ENCODE data around the gene NECTIN4.

NECTIN4 gene

DNA sequence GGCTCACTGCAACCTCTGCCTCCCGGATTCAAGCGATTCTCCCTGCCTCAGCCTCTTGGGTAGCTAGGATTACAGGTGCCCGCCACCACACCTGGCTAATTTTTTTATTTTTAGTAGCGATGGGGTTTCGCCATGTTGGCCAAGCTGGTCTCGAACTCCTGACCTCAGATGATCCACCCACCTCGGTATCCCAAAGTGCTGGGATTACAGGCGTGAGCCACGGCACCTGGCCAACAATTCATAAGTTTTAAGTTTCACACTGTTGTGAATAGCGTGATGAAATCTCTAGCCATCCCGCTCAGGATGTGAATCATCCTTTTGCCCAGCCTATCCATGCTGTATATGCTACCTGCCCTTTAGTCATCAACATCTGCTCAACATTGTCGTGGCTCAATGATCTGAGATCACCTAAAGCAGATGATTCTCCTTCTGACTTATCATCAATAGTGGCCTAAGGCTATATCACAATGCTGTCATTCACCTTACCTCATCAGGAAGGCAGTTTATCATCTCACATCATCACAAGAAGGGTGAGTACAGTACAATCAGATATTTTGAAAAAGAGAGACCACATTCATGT, 25.9 kb upstream of the NECTIN4 start:
- DNase-seq, result peak; percentile 93
- TF ChIP-seq, protein P1, sequence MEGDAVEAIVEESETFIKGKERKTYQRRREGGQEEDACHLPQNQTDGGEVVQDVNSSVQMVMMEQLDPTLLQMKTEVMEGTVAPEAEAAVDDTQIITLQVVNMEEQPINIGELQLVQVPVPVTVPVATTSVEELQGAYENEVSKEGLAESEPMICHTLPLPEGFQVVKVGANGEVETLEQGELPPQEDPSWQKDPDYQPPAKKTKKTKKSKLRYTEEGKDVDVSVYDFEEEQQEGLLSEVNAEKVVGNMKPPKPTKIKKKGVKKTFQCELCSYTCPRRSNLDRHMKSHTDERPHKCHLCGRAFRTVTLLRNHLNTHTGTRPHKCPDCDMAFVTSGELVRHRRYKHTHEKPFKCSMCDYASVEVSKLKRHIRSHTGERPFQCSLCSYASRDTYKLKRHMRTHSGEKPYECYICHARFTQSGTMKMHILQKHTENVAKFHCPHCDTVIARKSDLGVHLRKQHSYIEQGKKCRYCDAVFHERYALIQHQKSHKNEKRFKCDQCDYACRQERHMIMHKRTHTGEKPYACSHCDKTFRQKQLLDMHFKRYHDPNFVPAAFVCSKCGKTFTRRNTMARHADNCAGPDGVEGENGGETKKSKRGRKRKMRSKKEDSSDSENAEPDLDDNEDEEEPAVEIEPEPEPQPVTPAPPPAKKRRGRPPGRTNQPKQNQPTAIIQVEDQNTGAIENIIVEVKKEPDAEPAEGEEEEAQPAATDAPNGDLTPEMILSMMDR (IDR thresholded peaks at IDR 0.05; ENCODE audit: low read depth, low read length, missing control alignments), result no peak
- Histone ChIP-seq H3K36me3 (replicated peaks) (peaks cover 5% of the 10 kb centered on the region), H3K27me3 (replicated peaks) (no peaks in the 10 kb centered on the region), H3K27ac (peak overlapping the region; percentile 73), H3K4me3 (ENCODE audit: low read depth, low read length) (no peak overlapping the region)
- in situ Hi-C loops (cut with HindIII; ENCODE audit: low pct_ligation_motif_present, low sequenced_read_pairs), result no loop called here

DNA sequence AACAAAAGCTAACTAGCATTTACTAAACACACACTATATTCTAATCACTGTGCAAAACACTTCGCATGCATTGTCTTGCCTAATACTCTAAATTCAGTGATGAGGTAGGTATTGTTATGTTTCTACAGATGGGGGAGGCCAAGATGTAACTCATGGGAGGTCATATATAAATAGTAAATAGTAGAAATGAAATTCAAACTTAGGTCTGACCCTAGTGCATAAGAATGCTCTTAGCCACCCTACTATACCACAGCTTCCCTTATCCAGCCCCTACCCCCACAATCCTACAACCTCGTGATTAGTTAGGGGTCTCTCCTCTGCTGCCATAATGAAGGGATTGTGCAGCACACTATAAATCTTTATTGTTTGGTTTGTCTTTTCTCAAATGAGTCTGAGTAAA, 25.2 kb upstream of the NECTIN4 start:
- Histone ChIP-seq H3K36me3 (replicated peaks) (no peaks in the 10 kb centered on the region), H3K4me3 (ENCODE audit: low read depth, low read length) (no peak overlapping the region), H3K27me3 (replicated peaks) (no peaks in the 10 kb centered on the region), H3K27ac (peak overlapping the region; percentile 73)
- in situ Hi-C loops (cut with HindIII; ENCODE audit: low pct_ligation_motif_present, low sequenced_read_pairs), result no loop called here
- DNase-seq, result no peak
- TF ChIP-seq, protein P1 (IDR thresholded peaks at IDR 0.05; ENCODE audit: low read depth, low read length, missing control alignments), result no peak

DNA sequence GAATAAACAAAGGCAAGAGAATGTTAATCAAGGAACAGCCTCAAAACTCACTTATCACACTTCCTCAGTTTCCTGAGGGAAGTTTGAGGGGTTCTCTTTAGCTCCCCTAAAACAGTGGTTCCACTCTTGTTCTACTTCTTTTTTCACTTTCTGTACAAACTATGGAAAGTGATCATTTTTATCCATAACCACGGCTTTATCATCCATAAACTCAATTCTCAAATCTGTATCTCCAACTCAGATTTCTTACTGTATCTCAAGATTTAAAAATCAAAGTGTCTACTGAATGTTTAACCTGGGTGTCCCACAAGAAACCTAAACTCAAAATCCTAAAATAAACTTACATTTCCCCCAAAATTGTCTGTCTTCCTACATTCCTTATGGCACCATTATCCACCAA, 24.6 kb upstream of the NECTIN4 start:
- in situ Hi-C loops (cut with HindIII; ENCODE audit: low pct_ligation_motif_present, low sequenced_read_pairs), result no loop called here
- TF ChIP-seq, protein P1 (IDR thresholded peaks at IDR 0.05; ENCODE audit: low read depth, low read length, missing control alignments), result no peak
- Histone ChIP-seq H3K4me3 (ENCODE audit: low read depth, low read length) (no peak overlapping the region), H3K27me3 (replicated peaks) (no peaks in the 10 kb centered on the region), H3K36me3 (replicated peaks) (no peaks in the 10 kb centered on the region), H3K27ac (peak overlapping the region; percentile 73)
- DNase-seq, result no peak

DNA sequence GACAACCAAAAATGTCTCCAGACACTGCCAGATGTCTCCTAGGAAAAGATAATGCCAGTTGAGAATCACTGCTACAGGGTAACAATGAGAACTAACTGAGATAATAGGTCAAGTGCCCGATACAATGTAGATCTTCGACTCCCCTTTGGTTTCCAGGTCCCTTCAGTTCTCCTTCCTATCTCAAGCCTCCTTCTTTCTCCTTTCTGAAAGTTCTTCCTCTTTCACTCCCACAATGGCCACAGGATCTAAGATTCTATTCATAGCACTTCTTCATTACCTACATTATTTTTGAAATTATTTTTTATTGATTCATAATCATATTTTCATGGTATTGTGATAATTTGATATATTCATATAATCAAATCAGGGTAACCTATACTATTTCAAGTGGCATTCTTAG, 22.2 kb upstream of the NECTIN4 start:
- Histone ChIP-seq H3K27me3 (replicated peaks) (no peaks in the 10 kb centered on the region), H3K36me3 (replicated peaks) (no peaks in the 10 kb centered on the region), H3K27ac (no peak overlapping the region), H3K4me3 (ENCODE audit: low read depth, low read length) (no peak overlapping the region)
- TF ChIP-seq, protein P1 (IDR thresholded peaks at IDR 0.05; ENCODE audit: low read depth, low read length, missing control alignments), result no peak
- no peak for DNase-seq
- in situ Hi-C loops (cut with HindIII; ENCODE audit: low pct_ligation_motif_present, low sequenced_read_pairs), result no loop called here

DNA sequence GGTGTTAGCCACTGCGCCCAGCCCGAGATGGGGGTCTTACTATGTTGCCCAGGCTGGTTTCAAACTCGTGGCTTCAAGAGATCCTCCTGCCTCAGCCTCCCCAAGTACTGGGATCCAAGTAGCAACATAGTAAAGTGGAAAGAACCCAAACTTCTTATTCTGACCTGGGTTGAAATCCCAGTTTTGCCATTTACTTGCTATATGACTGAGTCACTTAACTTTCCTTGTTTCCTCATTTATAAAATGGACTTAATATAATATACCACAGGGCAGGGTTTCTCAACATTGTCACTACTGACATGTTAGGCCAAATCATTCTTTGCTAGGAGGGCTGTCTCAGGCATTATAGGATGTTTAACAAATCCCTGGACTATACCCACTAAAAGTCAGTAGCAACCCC, 21.8 kb upstream of the NECTIN4 start:
- DNase-seq, result no peak
- Histone ChIP-seq H3K4me3 (ENCODE audit: low read depth, low read length) (no peak overlapping the region), H3K36me3 (replicated peaks) (no peaks in the 10 kb centered on the region), H3K27me3 (replicated peaks) (no peaks in the 10 kb centered on the region), H3K27ac (no peak overlapping the region)
- in situ Hi-C loops (cut with HindIII; ENCODE audit: low pct_ligation_motif_present, low sequenced_read_pairs), result no loop called here
- TF ChIP-seq, protein P1 (IDR thresholded peaks at IDR 0.05; ENCODE audit: low read depth, low read length, missing control alignments), result no peak

DNA sequence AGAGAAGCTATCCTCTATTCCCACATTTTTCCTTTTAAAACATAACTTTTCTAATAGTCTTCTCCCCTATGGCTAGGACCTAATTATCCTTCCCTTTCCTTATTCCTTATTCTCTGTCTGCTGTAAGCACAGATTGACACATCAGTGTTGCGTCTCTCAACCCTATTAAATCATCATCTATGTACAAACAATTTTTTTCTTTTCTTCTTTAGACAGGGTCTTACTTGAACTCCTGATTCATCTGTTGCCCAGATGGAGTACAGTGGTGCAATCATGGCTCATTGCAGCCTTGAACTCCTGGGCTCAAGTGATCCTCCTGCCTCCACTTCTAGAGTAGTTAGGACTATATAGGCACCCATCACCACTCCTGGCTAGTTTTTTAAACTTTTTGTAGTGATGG, 17.1 kb upstream of the NECTIN4 start:
- TF ChIP-seq, protein P1 (IDR thresholded peaks at IDR 0.05; ENCODE audit: low read depth, low read length, missing control alignments), result no peak
- DNase-seq, result no peak
- H3K36me3 ChIP-seq (replicated peaks), result peaks cover 8% of the 10 kb centered on the region
- no peaks in the 10 kb centered on the region for H3K27me3 ChIP-seq (replicated peaks)
- H3K27ac ChIP-seq, result no peak overlapping the region
- in situ Hi-C loops (cut with HindIII; ENCODE audit: low pct_ligation_motif_present, low sequenced_read_pairs), result no loop called here
- no peak overlapping the region for H3K4me3 ChIP-seq (ENCODE audit: low read depth, low read length)

Measured in brain microvascular endothelial cell (primary cell).